Sigmoid colon (tissue), 7 donors: ENCODE results near the gene CYSRT1. TPM values are rescaled to one million over a fixed set of nuclear protein-coding genes. Genes with fewer than 3 reads are reported as not detected.

Experiments used
- DNase-seq: peaks from one replicate; pipeline ENCODE4 v3.0.0-alpha.2; 2019
- H3K27ac ChIP-seq, 4 donors: fragments of 200-600 bp; sonication (generic); one replicate each; pipeline ENCODE4 v1.5.1; 2016 to 2019; ENCODE audit warnings: mild to moderate bottlenecking in 1 of 4
- H3K27me3 ChIP-seq, 3 donors: fragments of 200-600 bp; sonication (generic); one replicate each; pipeline ENCODE4 v1.5.1; 2019; ENCODE audit warnings: mild to moderate bottlenecking in 1 of 3
- H3K36me3 ChIP-seq, 4 donors: fragments of 200-600 bp; sonication (generic); one replicate each; pipeline ENCODE4 v1.5.1; 2016 to 2019
- H3K4me1 ChIP-seq, 4 donors: fragments of 200-600 bp; sonication (generic); one replicate each; pipeline ENCODE4 v1.5.1; 2017 to 2019
- H3K4me3 ChIP-seq, 4 donors: fragments of 200-600 bp; sonication (generic); one replicate each; pipeline ENCODE4 v1.5.1; 2017 to 2019; ENCODE audit warnings: mild to moderate bottlenecking in 2 of 4, moderate library complexity in 1 of 4
- H3K9me3 ChIP-seq, 4 donors: fragments of 200-600 bp in 3 of 4; sonication (generic) in 3 of 4; one replicate each; pipeline versions ENCODE4 v1.5.1 to v1.6.1; 2013 to 2019
- EP300 ChIP-seq, 4 donors: sonication (generic); formaldehyde crosslinking; IDR thresholded peaks; one replicate each; pipeline ENCODE4 v1.6.1; 2017; ENCODE audit warnings: antibody characterized with exemption in 4 of 4
- POLR2A ChIP-seq, 2 donors: fragments of 450-650 bp; IDR thresholded peaks; one replicate each; pipeline ENCODE4 v1.6.1; 2016; ENCODE audit warnings: antibody characterized with exemption in 2 of 2, mild to moderate bottlenecking in 2 of 2, moderate library complexity in 2 of 2
- POLR2AphosphoS5 ChIP-seq, 4 donors: sonication (generic); formaldehyde crosslinking; IDR thresholded peaks; one replicate each; pipeline ENCODE4 v1.6.1; 2017; ENCODE audit warnings: antibody characterized with exemption in 4 of 4
- WGBS, 2 donors: extraction: QIAGEN DNeasy Blood & Tissue Kit; methylation state at CpG; one replicate each; pipeline ENCODE4 v1.1.7; 2013; 5-methylcytosine and 5-hydroxymethylcytosine counted together
- intact Hi-C: fragments of 100-400 bp; cut with DNase I; formaldehyde crosslinking; loops from one replicate; pipeline ENCODE4 v1.15.1; 2023
- polyA plus RNA-seq, 3 donors: library from polyadenylated mRNA; stranded (reverse); fragments of 200-250 nt; gene quantifications; one replicate each; pipeline ENCODE4 v1.2.3, GENCODE V29; 2013
- total RNA-seq, 4 donors: library from RNA; depleted of rRNA; stranded (reverse); fragments of >200 nt; gene quantifications; one replicate each; pipeline ENCODE4 v1.1.0, GENCODE V29; 2016
- TF ChIP-seq, protein P1 (sequence below), 4 experiments: fragments of 450-650 bp in 3 of 4; fragments of 200-600 bp in 1 of 4; IDR thresholded peaks; one replicate each; pipeline ENCODE4 v1.5.1; 2016 to 2019; ENCODE audit warnings: antibody characterized with exemption in 4 of 4, mild to moderate bottlenecking in 3 of 4, moderate library complexity in 2 of 4
- donor health status: healthy with polysubstance abuse.
- donor health status: Bipolar disorder and iron deficiency.
- donor health status: healthy.

Gene CYSRT1
- total and polyA plus RNA-seq, 7 donors = 0.33 to 1.2 (median 0.54) TPM; not detected in 4

DNA sequence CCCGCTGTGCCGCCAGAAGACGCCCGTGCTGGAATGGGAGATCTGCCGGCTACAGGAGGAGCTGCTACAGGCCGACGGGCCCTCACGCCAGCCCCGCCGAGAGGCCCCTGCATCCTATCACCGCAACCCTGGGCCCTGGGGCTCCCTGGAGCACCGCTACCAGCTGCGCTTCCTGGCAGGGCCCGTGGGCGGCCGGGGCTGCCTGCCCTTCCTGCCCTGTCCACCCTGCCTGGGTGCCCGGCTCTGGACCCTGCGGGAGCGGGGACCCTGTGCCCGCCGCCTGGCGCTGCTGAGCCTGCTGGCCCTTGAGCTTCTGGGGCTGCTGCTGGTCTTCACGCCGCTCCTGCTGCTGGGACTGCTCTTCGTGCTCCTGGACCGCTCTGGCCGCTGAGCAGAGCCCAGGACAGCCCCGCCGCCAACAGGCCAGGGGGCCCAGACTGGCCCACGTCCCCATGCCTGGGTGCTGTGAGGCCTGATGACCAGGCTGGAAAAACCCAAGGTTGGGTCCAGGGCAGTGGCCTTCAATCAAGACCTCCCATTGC is 6.7 kb upstream of the CYSRT1 start:
- Histone ChIP-seq H3K27ac (no peak overlapping the region), H3K36me3 (peaks cover 0 to 15% (median 0%) of the 10 kb centered on the region in 4 donors), H3K4me1 (peaks cover 0 to 25% (median 17%) of the 10 kb centered on the region in 4 donors), H3K27me3 (no peaks in the 10 kb centered on the region), H3K9me3 (no peaks in the 10 kb centered on the region), H3K4me3 (no peak overlapping the region)
- intact Hi-C loops = no loop called here
- DNase-seq = no peak
- 56 to 90% methylated on average over 30 of the region's 30 CpGs for WGBS, 2 donors
- TF ChIP-seq POLR2A (IDR thresholded peaks at IDR 0.05) (no peak), POLR2AphosphoS5 (IDR thresholded peaks at IDR 0.05) (no peak), EP300 (IDR thresholded peaks at IDR 0.05) (no peak)
- TF ChIP-seq, protein P1, sequence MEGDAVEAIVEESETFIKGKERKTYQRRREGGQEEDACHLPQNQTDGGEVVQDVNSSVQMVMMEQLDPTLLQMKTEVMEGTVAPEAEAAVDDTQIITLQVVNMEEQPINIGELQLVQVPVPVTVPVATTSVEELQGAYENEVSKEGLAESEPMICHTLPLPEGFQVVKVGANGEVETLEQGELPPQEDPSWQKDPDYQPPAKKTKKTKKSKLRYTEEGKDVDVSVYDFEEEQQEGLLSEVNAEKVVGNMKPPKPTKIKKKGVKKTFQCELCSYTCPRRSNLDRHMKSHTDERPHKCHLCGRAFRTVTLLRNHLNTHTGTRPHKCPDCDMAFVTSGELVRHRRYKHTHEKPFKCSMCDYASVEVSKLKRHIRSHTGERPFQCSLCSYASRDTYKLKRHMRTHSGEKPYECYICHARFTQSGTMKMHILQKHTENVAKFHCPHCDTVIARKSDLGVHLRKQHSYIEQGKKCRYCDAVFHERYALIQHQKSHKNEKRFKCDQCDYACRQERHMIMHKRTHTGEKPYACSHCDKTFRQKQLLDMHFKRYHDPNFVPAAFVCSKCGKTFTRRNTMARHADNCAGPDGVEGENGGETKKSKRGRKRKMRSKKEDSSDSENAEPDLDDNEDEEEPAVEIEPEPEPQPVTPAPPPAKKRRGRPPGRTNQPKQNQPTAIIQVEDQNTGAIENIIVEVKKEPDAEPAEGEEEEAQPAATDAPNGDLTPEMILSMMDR (IDR thresholded peaks at IDR 0.05) = no peak

DNA sequence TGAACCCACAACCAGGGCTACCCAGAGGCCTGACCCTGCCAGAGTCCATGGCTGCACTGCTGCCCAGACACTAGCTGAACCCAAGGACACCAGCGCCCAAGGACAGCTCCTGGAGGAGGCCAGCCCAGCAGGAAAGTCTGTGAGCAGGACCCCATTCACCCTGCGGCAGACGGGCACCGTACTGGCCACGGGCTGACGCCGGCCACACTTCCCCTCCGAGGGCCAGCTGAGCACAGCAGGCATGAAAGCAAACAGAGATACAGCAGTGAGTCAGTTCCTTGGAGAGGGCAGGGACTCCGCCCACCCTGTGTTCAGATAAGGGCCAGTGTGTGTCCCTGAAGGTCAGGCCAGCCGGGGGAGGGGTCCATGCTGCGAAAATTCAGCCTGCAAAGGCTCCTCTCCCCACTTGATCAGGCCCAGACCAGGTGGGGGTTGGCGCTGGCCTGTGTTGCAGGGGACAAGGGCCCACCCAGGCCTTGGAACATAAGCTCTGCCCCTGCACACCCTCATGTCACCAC is 6.2 kb upstream of the CYSRT1 start:
- WGBS, 2 donors = 26 to 71% methylated on average over 12 of the region's 12 CpGs
- TF ChIP-seq, protein P1 (IDR thresholded peaks at IDR 0.05) = no peak
- TF ChIP-seq POLR2AphosphoS5 (IDR thresholded peaks at IDR 0.05) = peak in 1 of 4 donors; percentile 32
- Histone ChIP-seq H3K9me3 (no peaks in the 10 kb centered on the region), H3K36me3 (peaks cover 0 to 15% (median 0%) of the 10 kb centered on the region in 4 donors), H3K27ac (no peak overlapping the region), H3K4me3 (no peak overlapping the region), H3K4me1 (peaks cover 0 to 26% (median 19%) of the 10 kb centered on the region in 4 donors), H3K27me3 (no peaks in the 10 kb centered on the region)
- intact Hi-C loops = no loop called here
- no peak for DNase-seq

DNA sequence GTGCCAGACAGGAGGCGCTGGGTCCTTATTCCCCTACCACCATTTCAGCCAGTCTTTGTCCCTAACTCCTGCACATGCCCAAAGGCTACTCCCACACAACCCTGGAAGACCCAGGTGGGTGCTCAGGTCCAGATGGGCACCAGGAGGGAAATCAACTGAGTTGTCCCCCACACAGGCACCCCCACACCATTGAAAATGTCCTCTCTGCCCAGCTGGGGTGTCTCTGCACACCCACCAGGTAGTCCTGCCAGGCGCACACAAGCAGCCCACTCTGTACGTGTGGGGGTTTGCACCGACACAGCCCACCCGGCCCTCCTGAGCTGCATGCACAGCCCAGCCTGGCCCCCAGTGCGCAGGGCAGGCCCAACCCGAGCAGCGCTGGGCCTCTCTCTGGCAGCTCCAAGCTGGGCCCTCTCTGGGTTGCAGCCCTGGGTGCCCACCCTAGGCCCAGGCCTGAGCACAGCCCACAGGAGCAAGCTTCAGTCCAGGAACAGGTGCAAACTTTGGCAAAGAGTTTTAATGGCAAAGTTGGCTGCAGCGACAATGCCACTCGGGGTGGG is 5.1 kb upstream of the CYSRT1 start:
- intact Hi-C loops = loop anchor here (5.0 kb wide), 1 partner anchor 33 kb away; the partner anchor contains the start of genes ANAPC2 and SSNA1
- WGBS, 2 donors = 93 to 94% methylated on average over 10 of the region's 10 CpGs
- no peak for DNase-seq
- Histone ChIP-seq H3K9me3 (no peaks in the 10 kb centered on the region), H3K4me1 (peaks cover 0 to 31% (median 24%) of the 10 kb centered on the region in 4 donors), H3K27ac (no peak overlapping the region), H3K36me3 (peaks cover 0 to 13% (median 0%) of the 10 kb centered on the region in 4 donors), H3K4me3 (no peak overlapping the region), H3K27me3 (no peaks in the 10 kb centered on the region)
- TF ChIP-seq POLR2A (IDR thresholded peaks at IDR 0.05) (no peak), POLR2AphosphoS5 (IDR thresholded peaks at IDR 0.05) (no peak), EP300 (IDR thresholded peaks at IDR 0.05) (no peak)
- TF ChIP-seq, protein P1 (IDR thresholded peaks at IDR 0.05) = no peak

DNA sequence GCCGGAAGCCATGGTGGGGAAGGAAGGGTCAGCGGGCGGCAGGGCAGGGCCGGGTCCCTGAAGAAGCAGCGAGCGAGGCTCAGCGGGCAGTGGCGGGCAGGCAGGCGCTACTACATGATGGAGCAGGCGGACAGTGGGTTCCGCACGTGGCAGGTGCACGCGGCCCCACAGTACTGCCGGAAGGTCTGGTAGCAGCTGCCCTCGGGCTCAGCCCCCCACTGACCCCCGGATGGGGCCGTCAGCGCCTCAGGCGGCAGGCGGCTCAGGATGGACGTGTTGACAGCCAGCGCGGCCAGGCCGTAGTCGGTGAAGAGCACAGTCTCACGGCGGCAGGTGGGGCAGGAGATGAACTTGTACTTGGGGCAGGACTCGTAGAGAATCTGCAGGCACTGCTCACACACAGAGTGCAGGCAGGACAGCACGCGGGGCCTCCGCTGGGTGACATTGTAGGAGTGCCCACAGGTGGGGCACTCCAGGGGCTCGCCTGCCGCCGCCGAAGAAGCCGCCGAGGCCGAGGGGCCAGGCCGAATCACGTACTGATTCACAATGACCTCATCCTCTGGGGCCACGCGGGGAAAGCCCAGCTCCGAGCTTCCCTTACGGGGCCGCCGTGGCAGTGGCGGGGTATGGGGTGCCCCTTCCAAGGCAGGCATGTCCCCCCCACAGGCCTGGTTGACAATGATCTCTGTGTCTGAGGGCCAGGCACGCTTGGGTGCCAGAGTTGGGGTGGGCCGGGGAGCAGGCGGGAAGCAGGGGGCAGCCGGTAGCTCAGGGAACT is 4.5 kb upstream of the CYSRT1 start:
- peaks cover 0 to 31% (median 24%) of the 10 kb centered on the region in 4 donors for H3K4me1 ChIP-seq

More for the DNA sequence above, 4.5 kb upstream of the CYSRT1 start:
- Histone ChIP-seq H3K27me3 (no peaks in the 10 kb centered on the region), H3K9me3 (no peaks in the 10 kb centered on the region), H3K36me3 (peaks cover 0 to 6% (median 0%) of the 10 kb centered on the region in 4 donors), H3K4me3 (no peak overlapping the region), H3K27ac (no peak overlapping the region)
- TF ChIP-seq EP300 (IDR thresholded peaks at IDR 0.05) (no peak), POLR2AphosphoS5 (IDR thresholded peaks at IDR 0.05) (no peak), POLR2A (IDR thresholded peaks at IDR 0.05) (no peak)
- TF ChIP-seq, protein P1 (IDR thresholded peaks at IDR 0.05) = no peak
- intact Hi-C loops = loop anchor here (5.0 kb wide), 1 partner anchor 33 kb away; the partner anchor contains the start of genes ANAPC2 and SSNA1
- DNase-seq = no peak
- 92 to 94% methylated on average over 52 of the region's 52 CpGs for WGBS, 2 donors
